Body of pancreas (tissue), 4 donors: ENCODE data around the gene NTN3. TPM values are rescaled to one million over a fixed set of nuclear protein-coding genes. Genes with fewer than 3 reads are reported as not detected.

ENCODE experiments used
- ATAC-seq: fragments of 150-250 bp; one replicate; pipeline ENCODE4 v1.9.1; 2016
- DNase-seq, 4 donors: peaks; one replicate each; pipeline ENCODE4 v3.0.0-alpha.2; 2019
- H3K27ac ChIP-seq, 4 donors: fragments of 200-600 bp; sonication (generic); 1 replicate in 3 of 4; 2 replicates in 1 of 4; pipeline versions ENCODE4 v1.5.1 to v1.6.1; 2016 to 2019; ENCODE audit warnings: mild to moderate bottlenecking in 1 of 4, mixed read lengths in 1 of 4, moderate library complexity in 1 of 4
- H3K27me3 ChIP-seq, 2 donors: fragments of 200-600 bp; sonication (generic); one replicate each; pipeline ENCODE4 v1.6.0; 2016; ENCODE audit warnings: mild to moderate bottlenecking in 1 of 2
- H3K36me3 ChIP-seq, 2 donors: fragments of 200-600 bp; sonication (generic); replicated peaks in 1 of 2; 2 replicates each; pipeline ENCODE4 v1.5.1; 2016; ENCODE audit warnings: low read depth in 2 of 2; ENCODE audit not compliant: insufficient read depth in 1 of 2
- H3K4me1 ChIP-seq: fragments of 200-600 bp; sonication (generic); one replicate; pipeline ENCODE4 v1.6.0; 2016
- H3K4me3 ChIP-seq, 2 donors: fragments of 200-600 bp; sonication (generic); 1 replicate in 1 of 2; 2 replicates in 1 of 2; pipeline ENCODE4 v1.5.1; 2016 to 2019
- H3K9me3 ChIP-seq, 3 donors: fragments of 200-600 bp; sonication (generic); 1 replicate in 2 of 3; 2 replicates in 1 of 3; pipeline ENCODE4 v1.5.1; 2016
- POLR2A ChIP-seq, 3 donors: fragments of 450-650 bp; IDR thresholded peaks; one replicate each; pipeline ENCODE4 v1.6.1; 2016; ENCODE audit warnings: antibody characterized with exemption in 3 of 3, mild to moderate bottlenecking in 2 of 3
- WGBS, 2 donors: methylation state at CpG; one replicate each; pipeline ENCODE4 v1.1.5; 2017; 5-methylcytosine and 5-hydroxymethylcytosine counted together
- intact Hi-C: fragments of 100-400 bp; cut with DNase I; formaldehyde crosslinking; loops from one replicate; pipeline ENCODE4 v1.15.1; 2023
- total RNA-seq, 2 donors: library from RNA; depleted of rRNA; stranded (reverse); fragments of >200 nt; gene quantifications; one replicate each; pipeline ENCODE4 v1.1.0, GENCODE V29; 2016
- TF ChIP-seq, protein P1 (sequence below), 7 experiments: fragments of 450-650 bp in 4 of 7; fragments of 200-600 bp in 3 of 7; sonication (generic) in 3 of 7; IDR thresholded peaks; one replicate each; pipeline ENCODE4 v1.5.1; 2016 to 2019; ENCODE audit warnings: antibody characterized with exemption in 7 of 7

The NTN3 gene
- total RNA-seq, 2 donors from 2014 or later, result not detected

DNA sequence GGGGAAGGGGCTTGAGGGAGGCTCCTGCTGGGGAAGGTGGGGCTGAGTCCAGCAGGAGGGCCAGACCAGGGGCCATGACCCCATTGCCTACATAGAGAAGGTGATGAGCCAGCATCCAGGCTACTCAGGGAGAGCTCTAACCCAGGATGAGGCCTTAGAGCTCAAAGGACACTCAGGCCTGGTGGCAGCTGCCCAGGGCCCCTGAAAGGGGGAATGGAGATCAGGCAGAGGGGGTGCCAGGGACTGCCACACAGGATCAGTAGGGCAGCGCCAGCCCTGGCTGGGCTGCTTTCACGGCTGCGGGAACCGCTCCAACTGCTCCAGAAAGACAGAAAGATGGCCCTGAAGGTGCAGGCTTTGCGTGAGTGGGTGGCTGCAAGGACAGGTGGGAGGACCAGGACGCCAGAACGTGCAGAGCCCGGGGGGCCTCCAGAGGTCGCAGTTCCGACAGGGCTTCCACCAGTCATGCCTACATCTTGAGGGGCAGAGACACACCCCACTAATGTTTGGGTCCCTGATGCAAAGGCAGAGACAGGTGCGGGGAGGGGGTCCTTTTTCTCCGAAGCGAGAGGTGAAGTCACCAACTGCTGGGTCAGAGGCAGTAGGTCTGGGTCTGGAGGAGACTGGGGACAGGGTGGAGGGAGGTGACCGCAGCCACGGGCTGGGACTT, 41.8 kb downstream of the NTN3 start:
- Histone ChIP-seq H3K27me3 (no peaks in the 10 kb centered on the region), H3K4me3 (no peak overlapping the region), H3K27ac (peak overlapping the region; percentile 96 to 99 (median 98)), H3K9me3 (no peaks in the 10 kb centered on the region), H3K4me1 (peaks cover 46% of the 10 kb centered on the region), H3K36me3 (no peaks in the 10 kb centered on the region)
- peak; percentile 12 for ATAC-seq
- DNase-seq, result peak; percentile 49 to 63 (median 54)
- 13 to 18% methylated on average over 13 to 15 of the region's 15 CpGs for WGBS, 2 donors
- TF ChIP-seq, protein P1, sequence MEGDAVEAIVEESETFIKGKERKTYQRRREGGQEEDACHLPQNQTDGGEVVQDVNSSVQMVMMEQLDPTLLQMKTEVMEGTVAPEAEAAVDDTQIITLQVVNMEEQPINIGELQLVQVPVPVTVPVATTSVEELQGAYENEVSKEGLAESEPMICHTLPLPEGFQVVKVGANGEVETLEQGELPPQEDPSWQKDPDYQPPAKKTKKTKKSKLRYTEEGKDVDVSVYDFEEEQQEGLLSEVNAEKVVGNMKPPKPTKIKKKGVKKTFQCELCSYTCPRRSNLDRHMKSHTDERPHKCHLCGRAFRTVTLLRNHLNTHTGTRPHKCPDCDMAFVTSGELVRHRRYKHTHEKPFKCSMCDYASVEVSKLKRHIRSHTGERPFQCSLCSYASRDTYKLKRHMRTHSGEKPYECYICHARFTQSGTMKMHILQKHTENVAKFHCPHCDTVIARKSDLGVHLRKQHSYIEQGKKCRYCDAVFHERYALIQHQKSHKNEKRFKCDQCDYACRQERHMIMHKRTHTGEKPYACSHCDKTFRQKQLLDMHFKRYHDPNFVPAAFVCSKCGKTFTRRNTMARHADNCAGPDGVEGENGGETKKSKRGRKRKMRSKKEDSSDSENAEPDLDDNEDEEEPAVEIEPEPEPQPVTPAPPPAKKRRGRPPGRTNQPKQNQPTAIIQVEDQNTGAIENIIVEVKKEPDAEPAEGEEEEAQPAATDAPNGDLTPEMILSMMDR (IDR thresholded peaks at IDR 0.05), result peak in 2 of 7 experiments; percentile 8
- TF ChIP-seq POLR2A (IDR thresholded peaks at IDR 0.05), result no peak
- intact Hi-C loops, result no loop called here

DNA sequence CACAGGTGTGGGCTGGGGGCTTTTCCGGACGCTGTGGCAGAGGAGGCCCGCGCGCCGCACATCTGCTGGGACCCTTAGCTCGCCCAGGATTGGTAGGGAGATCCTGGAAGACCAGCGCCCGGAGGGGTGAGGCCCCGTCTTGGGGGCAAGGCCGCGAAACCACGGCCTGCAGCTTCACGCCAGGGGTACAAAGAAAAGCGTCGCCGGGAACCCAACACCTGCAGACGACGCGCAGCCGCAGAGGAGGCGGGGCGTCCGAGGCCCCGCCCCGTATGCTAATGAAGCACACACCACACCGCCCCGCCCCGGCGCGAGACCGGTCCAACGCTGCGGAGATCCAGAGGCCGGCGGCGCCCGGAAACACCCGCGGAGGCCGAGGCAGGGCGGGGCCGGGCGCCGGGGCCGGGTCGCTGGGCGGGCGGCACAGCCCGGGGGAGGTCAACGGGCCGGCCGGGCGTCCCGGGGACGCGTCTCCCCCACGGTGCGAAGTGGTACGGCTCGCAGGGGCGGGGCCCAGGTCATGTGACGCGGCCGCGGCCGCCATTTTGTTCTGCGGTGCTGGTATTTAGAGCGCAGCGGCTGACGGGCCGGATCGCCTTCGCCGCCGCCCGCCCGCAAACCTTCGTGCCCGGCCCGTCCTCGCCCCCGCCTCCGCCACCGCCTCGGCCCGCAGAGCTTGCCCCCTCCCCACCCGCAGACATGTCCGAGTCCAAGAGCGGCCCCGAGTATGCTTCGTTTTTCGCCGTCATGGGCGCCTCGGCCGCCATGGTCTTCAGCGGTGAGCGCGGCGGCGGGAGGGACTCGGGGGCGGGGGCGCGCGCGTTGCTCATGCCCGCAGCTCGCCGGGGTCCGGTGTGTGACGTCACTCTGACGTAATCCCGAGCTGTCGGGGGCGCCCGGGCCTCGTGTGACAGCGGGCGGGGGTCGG, 42.6 kb downstream of the NTN3 start, which contains the start of gene ATP6V0C:
ATP6V0C (plus strand) TSS at position 548 of the 928 bp plus-strand sequence; CDS start at position 700, 152 bp downstream.
- DNase-seq (peak; percentile 96 to 99 (median 98)), ATAC-seq (peak; percentile 91)
- Histone ChIP-seq H3K27ac (peak within 1 kb of the TSS; percentile 96 to 99 (median 98)), H3K27me3 (no peaks in the 10 kb centered on the region), H3K9me3 (no peaks in the 10 kb centered on the region), H3K4me3 (peak within 1 kb of the TSS; percentile 72), H3K4me1 (peaks cover 54% of the 10 kb centered on the region), H3K36me3 (no peaks in the 10 kb centered on the region)
- WGBS, 2 donors, result 0 to 1% methylated on average over 8 to 98 of the region's 122 CpGs
- intact Hi-C loops, result no loop called here
- peak; percentile 89 to 93 (median 93) for TF ChIP-seq POLR2A (IDR thresholded peaks at IDR 0.05)
- TF ChIP-seq, protein P1 (IDR thresholded peaks at IDR 0.05), result peak in 1 of 7 experiments; percentile 6

DNA sequence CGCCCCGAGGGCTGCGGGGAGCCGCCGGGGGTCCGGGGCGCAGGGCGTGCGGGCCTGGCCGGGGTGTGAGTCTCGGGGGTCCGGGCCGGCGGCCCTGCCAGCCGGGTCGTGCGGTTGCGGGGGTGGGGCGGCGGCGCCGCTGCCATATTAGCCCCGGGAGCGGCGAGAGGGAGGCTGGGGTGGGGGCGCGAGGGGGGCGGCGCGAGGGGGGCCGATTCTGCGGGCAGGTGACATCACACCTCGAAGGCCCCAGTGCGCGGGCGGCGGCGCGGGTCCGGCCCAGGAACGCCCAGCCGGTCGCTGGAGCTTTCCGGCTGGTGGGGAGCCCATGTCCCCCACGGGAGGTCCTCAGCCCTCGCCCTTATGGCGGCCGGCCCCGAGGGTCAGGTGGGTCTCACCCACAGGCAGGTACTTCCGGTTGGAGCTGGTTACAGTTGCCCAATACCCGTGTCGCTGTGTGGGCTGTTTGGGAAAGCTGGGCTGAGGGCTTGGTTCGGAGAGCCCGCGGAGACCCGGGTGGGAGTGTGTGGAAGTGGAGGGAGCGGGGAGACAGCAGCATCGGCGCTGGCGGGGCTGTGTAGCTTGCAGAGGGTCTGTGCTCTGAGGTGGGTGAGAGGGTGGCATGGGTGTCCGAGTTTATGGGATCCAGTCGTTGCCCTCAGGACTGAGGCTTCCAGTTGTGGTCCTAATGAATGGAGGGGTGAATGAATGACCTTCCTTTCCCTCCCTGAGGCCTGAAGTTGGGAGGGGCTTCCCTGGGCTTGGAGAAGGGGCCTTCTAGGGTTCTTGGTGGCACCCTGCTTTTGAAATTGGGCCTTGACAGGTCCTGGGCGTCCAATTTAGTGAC, 43.5 kb downstream of the NTN3 start:
- peak overlapping the region; percentile 72 for H3K4me3 ChIP-seq
- no peaks in the 10 kb centered on the region for H3K9me3 ChIP-seq
- peak; percentile 6 for ATAC-seq
- H3K27me3 ChIP-seq, result no peaks in the 10 kb centered on the region
- no peak for TF ChIP-seq POLR2A (IDR thresholded peaks at IDR 0.05)
- TF ChIP-seq, protein P1 (IDR thresholded peaks at IDR 0.05), result no peak
- peaks cover 62% of the 10 kb centered on the region for H3K4me1 ChIP-seq
- peak; percentile 48 to 64 (median 60) for DNase-seq
- H3K36me3 ChIP-seq, result no peaks in the 10 kb centered on the region
- H3K27ac ChIP-seq, result peak overlapping the region; percentile 96 to 99 (median 98)
- intact Hi-C loops, result no loop called here
- WGBS, 2 donors, result 0% methylated on average over 1 to 62 of the region's 63 CpGs

DNA sequence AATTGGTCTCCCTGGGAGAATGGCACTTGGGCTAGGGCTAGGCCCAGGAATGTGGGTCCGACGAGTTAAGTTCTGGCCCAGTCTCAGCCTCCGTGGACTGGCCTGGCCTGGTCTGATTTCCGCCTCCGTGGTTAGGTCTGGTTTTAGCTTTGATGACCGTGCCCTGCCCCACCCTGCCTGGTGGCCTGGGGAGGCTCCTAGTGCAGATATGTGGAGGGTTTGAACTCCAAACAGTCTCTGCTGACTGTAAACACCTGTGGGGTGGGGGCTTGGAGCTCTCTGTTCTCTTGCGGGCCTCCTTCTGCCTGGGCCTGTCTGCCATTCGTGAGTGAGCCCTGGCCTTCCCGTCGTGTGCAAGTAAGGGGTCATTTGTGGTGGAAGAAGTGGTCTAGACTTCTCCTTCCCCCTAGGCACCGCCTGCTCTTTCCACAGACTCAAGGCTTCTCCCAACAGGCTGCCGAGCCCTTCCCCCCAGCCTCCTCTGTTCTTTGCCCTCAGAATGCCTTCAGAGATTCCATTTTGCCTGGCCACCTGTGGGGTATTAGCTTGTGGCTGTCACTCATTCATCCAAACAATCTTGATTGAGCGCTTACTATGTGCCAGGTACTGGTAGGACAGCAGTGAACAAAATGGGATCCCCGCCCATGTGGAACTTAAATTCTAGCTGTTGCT, 44.2 kb downstream of the NTN3 start:
- peak in 3 of 4 donors; percentile 21 to 56 (median 23) for DNase-seq
- H3K27me3 ChIP-seq, result no peaks in the 10 kb centered on the region
- WGBS, 2 donors, result 12% methylated on average over 12 to 14 of the region's 14 CpGs
- no peaks in the 10 kb centered on the region for H3K36me3 ChIP-seq
- intact Hi-C loops, result no loop called here
- no peak for ATAC-seq
- peaks cover 66% of the 10 kb centered on the region for H3K4me1 ChIP-seq
- peak overlapping the region; percentile 96 to 99 (median 98) for H3K27ac ChIP-seq
- H3K9me3 ChIP-seq, result no peaks in the 10 kb centered on the region
- TF ChIP-seq, protein P1 (IDR thresholded peaks at IDR 0.05), result no peak
- TF ChIP-seq POLR2A (IDR thresholded peaks at IDR 0.05), result peak in 2 of 3 donors; percentile 9 to 51
- H3K4me3 ChIP-seq, result peak overlapping the region; percentile 72
